GM21576 (cell line): ENCODE data around the gene PAK6.

Experiments used
- ATAC-seq: cut with Tn5 transposase; IDR thresholded peaks from one replicate; pipeline ENCODE4 v1.9.1; 2021; ENCODE audit warnings: mild to moderate bottlenecking, moderate library complexity; ENCODE audit not compliant: unreplicated experiment

PAK6 gene

DNA sequence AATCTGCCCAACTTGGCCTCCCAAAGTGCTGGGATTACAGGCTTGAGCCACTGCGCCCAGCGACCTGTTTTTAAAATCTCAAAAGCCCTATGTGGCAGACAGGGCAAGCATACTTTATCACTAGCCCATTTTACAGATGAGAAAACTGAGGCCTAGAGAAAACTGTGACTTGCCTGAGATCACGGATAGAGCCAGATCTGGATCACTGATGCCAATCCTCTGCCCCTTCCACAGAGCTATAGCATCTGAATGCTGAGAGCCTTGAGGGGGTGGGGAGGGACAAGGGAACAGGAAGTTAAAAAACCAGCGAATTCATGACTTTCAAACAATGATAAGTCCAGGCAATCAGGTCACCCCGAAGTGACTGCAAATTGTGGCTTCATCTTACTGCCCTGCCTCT lies 36.7 kb downstream of the PAK6 start:
- no peak for ATAC-seq

- ATAC-seq: no peak
Measured at GRCh38 chr15:40275954-40276353, 37.1 kb downstream of the PAK6 start.

DNA sequence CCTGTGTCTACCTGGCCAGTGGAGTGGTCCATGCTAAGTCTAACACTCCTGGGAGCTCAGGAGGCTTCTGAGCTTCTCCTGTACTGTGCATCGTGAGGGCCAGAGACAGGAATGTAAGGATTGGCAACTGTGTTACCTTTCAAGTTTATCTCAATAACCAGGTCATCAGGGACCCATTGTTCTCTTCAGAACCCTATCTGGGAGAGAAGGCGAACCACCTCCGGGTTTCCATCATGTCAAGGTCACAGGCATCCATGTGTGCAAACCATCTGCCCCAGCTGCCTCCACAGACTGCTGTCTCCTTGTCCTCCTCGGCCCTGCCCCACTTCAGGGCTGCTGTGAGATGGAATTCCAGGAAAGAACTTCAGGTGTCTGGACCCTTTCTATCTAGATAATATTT lies 38.1 kb downstream of the PAK6 start:
- ATAC-seq: no peak

- no peak for ATAC-seq
Measured at GRCh38 chr15:40277471-40277870, 38.6 kb downstream of the PAK6 start.

DNA sequence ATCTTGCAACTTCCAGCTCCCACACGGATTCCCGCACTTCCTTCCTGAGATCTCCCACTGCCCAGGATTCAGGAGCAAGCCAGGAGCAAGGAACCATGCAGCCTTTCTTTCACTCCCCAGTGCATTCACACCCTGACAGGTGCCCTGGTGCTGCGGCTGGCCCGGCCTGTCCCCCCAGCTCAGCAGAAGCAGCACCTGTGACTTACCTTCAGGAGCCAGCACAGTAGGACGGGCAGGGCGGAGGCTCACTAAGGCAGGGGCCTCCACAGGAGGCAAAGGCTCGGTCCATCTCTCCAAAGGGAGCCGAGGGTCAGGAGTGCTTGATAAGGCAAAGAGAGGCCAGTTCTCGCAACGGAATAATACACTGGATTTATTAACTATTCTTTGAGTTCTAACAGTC lies 39.2 kb downstream of the PAK6 start:
- no peak for ATAC-seq

DNA sequence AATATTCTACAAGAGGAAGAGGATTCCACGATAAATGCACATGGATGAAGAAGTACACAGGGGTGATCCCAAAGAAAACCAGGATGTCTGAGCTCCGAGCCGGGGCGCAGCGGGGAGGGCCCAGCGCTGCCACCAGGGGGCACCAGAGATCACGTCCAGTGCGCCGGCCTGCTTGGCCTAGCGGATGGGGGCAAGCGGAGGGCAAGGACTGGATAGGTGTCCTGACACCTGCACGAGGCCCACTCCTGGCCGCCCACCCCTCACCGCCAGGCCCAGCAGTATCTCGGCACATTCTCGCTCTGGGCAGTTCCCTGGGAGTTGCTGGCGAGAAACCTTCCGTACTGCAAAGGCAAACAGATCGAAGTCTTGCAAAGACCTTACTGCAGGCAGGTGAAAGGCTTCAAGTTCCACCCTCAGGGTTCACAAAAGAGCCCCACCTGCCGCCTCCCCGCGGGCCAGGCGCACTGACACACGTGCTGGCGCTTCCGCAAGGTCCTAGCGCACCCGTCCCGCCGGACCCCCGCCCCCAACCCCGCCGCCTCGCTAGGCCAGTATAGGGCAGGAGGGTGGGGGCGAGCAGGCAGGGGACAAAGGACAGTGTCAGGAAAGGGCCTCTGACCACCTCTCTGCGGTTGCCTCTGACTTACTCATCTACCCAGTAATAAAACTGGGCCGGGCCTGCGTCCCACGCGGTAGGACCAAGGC lies 40.7 kb downstream of the PAK6 start:
- no peak for ATAC-seq

DNA sequence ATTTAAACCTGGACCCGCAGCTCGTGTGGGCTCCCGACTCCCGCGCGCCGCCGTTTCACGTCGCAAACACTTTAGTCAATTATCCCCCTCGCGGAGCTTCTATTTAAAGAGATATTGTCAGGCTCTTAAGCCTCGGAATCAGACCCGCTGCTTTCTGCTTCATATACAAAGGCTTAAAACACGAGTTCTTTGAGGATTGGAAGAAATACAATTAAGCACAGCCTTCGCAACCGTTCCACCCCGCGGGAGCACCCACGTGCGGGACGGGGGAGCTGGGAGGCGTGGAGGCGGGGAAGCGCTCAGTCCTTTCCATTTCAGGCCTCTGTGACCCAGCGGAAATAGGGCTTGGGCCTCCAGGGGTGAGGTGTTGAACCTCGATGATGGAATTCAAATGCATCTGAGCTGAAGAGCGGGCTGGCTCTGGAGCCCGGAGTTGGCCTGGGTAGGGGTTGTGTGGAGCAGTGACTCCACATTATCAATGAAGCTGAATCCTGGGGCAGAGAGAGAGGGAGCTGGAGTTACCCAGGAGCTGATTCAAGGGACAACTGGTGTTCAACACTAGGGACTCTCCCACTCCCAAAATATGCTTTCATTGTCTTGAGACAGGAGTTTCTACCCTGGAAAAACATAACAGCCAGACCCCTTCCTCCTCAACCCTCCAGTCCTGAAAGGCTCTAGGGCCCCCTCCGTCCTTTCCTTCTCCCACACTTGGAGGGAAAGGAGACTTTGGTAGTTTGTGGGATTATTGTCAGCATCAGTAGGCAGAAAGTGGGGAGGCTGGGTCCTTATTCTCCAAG lies 41.6 kb downstream of the PAK6 start:
- no peak for ATAC-seq

DNA sequence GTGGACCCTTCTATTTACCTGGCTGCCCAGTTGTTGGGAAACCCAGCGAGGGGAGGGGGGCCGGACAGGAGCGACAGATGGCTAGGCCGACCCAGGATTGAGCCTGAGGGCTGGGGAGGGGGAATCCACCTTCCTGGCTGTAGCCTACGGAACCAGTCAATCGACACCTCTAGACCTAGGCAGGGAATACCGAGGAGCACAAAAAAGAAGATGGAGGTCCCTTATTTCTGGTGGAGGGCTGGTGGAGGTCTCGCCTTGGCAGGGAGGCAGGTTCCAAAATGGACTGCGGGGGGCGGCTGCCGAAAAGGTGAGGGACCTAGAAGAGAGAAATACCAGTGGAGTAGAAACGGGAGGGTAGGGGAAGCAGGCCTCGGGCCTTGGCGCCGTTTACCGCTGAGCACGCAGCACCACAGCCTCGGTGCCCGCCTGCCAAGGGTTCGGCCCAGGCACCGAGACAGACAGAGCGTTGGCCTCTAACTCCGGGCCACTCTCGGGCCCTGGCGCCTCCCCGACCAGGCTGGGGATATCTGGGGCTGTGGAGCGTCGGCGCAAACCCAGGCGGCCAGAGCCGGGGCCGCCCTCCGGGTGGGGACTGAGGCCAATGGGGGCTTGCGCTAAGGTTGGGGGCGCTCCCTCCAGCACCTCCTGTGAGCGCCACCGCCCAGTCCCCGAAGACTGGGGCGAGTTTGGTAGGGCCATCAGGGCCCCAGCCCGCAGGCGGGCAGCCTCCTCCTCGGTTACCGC lies 42.4 kb downstream of the PAK6 start:
- no peak for ATAC-seq

DNA sequence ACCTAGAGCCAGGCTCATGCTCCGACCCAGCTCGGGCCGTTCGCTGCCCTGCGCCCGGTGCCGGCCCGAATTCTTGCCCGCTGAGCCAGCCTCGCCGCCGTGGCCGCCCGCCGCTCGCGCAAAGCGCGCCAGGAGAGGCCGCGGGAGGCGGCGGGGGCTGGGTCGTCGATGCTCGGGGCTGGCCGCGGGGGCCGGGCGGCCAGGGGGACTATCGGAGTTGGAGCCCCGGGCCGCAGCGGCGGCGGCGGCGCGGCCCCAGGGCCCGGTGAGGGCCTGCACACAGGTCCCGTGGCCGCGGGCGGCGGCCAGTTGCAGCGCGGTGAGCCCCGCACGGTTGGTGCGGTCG lies 42.9 kb downstream of the PAK6 start:
- no peak for ATAC-seq

GRCh38 chr15:40282147-40282868 lies 43.4 kb downstream of the PAK6 start:
- peak; percentile 43 for ATAC-seq

- peak; percentile 37 for ATAC-seq
Measured at GRCh38 chr15:40282869-40283614, 44.2 kb downstream of the PAK6 start, which contains the start of gene ANKRD63. Gene ANKRD63 (minus strand): TSS chr15:40283064. CDS start chr15:40282586, 478 bp downstream.

GRCh38 chr15:40283615-40284300 lies 44.9 kb downstream of the PAK6 start:
- ATAC-seq: no peak

DNA sequence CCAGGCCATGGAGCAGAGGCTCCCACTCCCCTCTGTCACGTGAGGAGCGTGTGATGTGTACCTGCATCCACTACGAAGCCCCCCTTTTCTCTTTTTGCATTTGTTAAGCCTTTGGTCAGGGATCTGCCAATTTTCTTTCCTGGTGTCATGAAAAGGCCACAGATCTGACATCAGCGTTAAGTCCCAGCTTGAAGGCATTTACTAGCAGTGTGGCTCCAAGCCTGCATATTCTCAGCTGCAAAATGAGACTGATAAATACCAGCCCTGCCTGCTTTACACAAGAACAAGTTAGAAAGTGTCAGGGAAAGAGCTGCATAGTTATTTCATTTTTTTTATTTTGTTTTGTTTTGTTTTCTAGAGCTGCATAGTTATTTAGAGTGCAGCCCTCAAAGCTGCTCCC lies 46.3 kb downstream of the PAK6 start:
- ATAC-seq: no peak

- ATAC-seq: no peak
Measured at GRCh38 chr15:40285554-40286011, 46.7 kb downstream of the PAK6 start.

GRCh38 chr15:40286061-40286532 lies 47.2 kb downstream of the PAK6 start:
- no peak for ATAC-seq

- ATAC-seq: no peak
Measured at GRCh38 chr15:40286794-40287193, 47.9 kb downstream of the PAK6 start.

GRCh38 chr15:40287505-40287904 lies 48.6 kb downstream of the PAK6 start:
- ATAC-seq: no peak

DNA sequence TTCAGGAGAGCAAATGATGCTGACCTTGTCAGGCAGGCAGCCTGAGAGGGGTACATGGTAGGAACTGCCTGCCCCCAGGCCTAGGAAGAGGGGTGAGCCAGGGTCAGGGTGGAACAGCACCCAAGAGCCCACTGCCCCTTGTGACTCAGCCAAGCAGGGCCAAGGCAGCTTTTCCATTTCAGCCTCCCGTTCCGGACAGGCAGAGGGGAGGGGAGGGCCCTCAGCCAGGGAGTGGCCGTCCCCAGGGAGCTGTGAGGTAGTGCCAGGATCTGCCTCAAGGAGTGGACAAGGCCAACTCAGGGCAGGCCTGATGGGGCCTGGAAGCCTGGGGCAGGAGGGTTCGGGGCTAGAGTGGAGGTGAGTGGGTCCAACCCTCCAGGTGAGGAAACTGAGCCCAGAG lies 49.1 kb downstream of the PAK6 start:
- no peak for ATAC-seq

- no peak for ATAC-seq
Measured at GRCh38 chr15:40289140-40289775, 50.4 kb downstream of the PAK6 start.
